Gastrocnemius medialis (tissue), 4 donors: ENCODE data around the gene EIF2S3. TPM values are rescaled to one million over a fixed set of nuclear protein-coding genes. Genes with fewer than 3 reads are reported as not detected.

Experiments used
- ATAC-seq, 2 donors: fragments of 150-250 bp; one replicate each; pipeline ENCODE4 v1.9.1; 2016
- DNase-seq, 2 donors: peaks; one replicate each; pipeline ENCODE4 v3.0.0-alpha.2; 2019
- H3K27ac ChIP-seq, 4 donors: fragments of 200-600 bp; sonication (generic); 1 replicate in 1 of 4; 2 replicates in 3 of 4; pipeline ENCODE4 v1.5.1; 2016 to 2018; ENCODE audit warnings: mild to moderate bottlenecking in 2 of 4, moderate library complexity in 1 of 4
- H3K27me3 ChIP-seq, 3 donors: fragments of 200-600 bp; sonication (generic) in 2 of 3; 1 replicate in 1 of 3; 2 replicates in 2 of 3; pipeline versions ENCODE4 v1.5.1 to v1.6.0; 2016 to 2019; ENCODE audit warnings: mild to moderate bottlenecking in 1 of 3, moderate library complexity in 1 of 3
- H3K36me3 ChIP-seq, 2 donors: fragments of 200-600 bp; sonication (generic) in 1 of 2; one replicate each; pipeline ENCODE4 v1.5.1; 2017 to 2018
- H3K4me1 ChIP-seq, 2 donors: fragments of 200-600 bp; sonication (generic) in 1 of 2; one replicate each; pipeline ENCODE4 v1.5.1; 2016 to 2017; ENCODE audit warnings: mild to moderate bottlenecking in 2 of 2
- H3K4me3 ChIP-seq, 4 donors: fragments of 200-600 bp; sonication (generic) in 3 of 4; 1 replicate in 1 of 4; 2 replicates in 3 of 4; pipeline ENCODE4 v1.5.1; 2016 to 2019; ENCODE audit warnings: mild to moderate bottlenecking in 2 of 4
- H3K9me3 ChIP-seq, 3 donors: fragments of 200-600 bp; sonication (generic) in 2 of 3; 1 replicate in 1 of 3; 2 replicates in 2 of 3; pipeline ENCODE4 v1.5.1; 2016 to 2019
- CTCF ChIP-seq, 5 experiments: fragments of 450-650 bp in 3 of 5; fragments of 200-600 bp in 2 of 5; sonication (generic) in 2 of 5; IDR thresholded peaks in 4 of 5; conservative IDR thresholded peaks in 1 of 5; 1 replicate in 4 of 5; 2 replicates in 1 of 5; pipeline ENCODE4 v1.5.1; 2016 to 2019; ENCODE audit warnings: antibody characterized with exemption in 5 of 5, mild to moderate bottlenecking in 3 of 5, moderate library complexity in 3 of 5
- POLR2A ChIP-seq, 2 donors: fragments of 450-650 bp; IDR thresholded peaks; one replicate each; pipeline ENCODE4 v1.6.1; 2017; ENCODE audit warnings: antibody characterized with exemption in 2 of 2, mild to moderate bottlenecking in 2 of 2, moderate library complexity in 2 of 2
- in situ Hi-C, 4 donors: fragments of 200-750 bp; cut with MboI; loops; one replicate each; pipeline versions ENCODE4 v1.15.0 to v1.8.0; 2017; ENCODE audit warnings: low sequenced_read_pairs in 4 of 4
- intact Hi-C: fragments of 100-400 bp; cut with DNase I; formaldehyde crosslinking; loops from one replicate; pipeline ENCODE4 v1.15.1; 2023; ENCODE audit warnings: low total_unique reads
- total RNA-seq, 4 donors: library from RNA; depleted of rRNA; stranded (reverse); fragments of >200 nt; gene quantifications; one replicate each; pipeline versions ENCODE4 v1.1.0 to v1.2.3, GENCODE V29; 2016

The EIF2S3 gene
- total RNA-seq, 4 donors from 2014 or later, result 50.8 to 89.1 (median 70.2) TPM

DNA sequence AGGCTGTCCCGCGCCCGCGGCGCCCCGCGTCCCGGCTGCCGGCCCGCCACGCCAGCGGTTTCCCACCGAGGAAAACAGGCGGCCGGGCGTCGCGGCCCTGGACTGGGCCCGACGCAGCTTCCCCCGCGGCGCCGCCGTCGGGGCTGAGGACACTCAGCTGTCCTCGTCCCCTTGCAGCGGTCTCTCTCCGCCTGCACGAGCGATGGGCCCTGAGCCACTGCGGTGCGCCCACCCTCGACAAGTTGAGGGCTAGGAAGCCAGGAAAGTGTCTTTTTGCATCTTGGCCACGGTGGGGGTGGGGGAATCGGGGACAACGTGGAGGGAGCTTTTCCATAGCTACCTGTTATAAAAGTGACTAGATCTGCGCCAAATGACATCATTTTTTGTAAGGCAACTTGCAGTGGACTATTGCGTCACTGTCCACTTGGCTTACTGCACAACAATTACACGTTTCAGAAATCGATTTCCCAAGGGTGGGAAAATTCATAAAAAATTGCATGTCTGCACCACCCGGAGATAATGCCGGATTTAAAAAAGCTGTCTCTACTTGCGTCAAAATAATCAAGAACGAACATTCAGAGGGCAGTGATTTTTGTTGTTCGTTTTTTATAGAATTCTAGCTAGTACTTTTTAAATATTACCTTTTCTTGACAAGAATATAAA lies 28.9 kb upstream of the EIF2S3 start:
- Histone ChIP-seq H3K4me3 (peak overlapping the region; percentile 69 to 92 (median 79)), H3K9me3 (no peaks in the 10 kb centered on the region), H3K27me3 (peaks cover 0 to 3% (median 0%) of the 10 kb centered on the region in 3 donors), H3K27ac (peak overlapping the region; percentile 90 to 98 (median 94)), H3K4me1 (peaks cover 0 to 3% of the 10 kb centered on the region in 2 donors), H3K36me3 (no peaks in the 10 kb centered on the region)
- ATAC-seq (peak; percentile 40 to 42), DNase-seq (peak; percentile 15 to 34)
- in situ Hi-C loops (no loop called here), intact Hi-C loops (loop anchor here (1.0 to 10.0 kb wide), 5 partner anchors 28 to 439 kb away; partner anchors contain the start of genes ACOT9, APOO, EIF2S3 and PDK3)
- TF ChIP-seq POLR2A (IDR thresholded peaks at IDR 0.05), result peak; percentile 14 to 41
- TF ChIP-seq CTCF (IDR thresholded peaks at IDR 0.05 in 4 of 5, conservative IDR thresholded peaks at IDR 0.05 in 1 of 5), result no peak

DNA sequence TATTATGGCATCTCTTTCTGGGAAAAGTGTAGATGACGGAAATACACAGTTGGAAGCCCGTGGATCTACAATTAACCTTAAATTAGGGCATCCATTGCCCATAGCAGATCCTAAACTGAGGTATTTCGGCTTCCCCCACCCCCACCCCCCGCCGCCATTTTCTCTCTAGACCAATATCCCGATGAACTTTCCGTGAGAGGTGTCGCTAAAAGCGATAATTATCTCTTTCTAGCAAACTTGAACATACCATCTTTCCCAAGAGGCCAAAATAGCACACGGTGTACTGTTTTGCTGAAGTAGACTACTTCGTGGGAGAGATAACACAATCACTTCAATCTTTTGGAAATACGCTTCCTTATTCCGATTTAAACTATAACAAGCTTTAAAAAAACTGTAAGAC lies 28.3 kb upstream of the EIF2S3 start:
- no peak for ATAC-seq
- in situ Hi-C loops (no loop called here), intact Hi-C loops (loop anchor here (10.0 kb wide), 1 partner anchor 438 kb away; the partner anchor contains the start of gene PDK3)
- no peak for TF ChIP-seq POLR2A (IDR thresholded peaks at IDR 0.05)
- TF ChIP-seq CTCF (IDR thresholded peaks at IDR 0.05 in 4 of 5, conservative IDR thresholded peaks at IDR 0.05 in 1 of 5), result no peak
- H3K36me3 ChIP-seq, result no peaks in the 10 kb centered on the region
- H3K27me3 ChIP-seq, result peaks cover 0 to 3% (median 0%) of the 10 kb centered on the region in 3 donors
- peak overlapping the region; percentile 90 to 98 (median 94) for H3K27ac ChIP-seq
- no peak for DNase-seq
- H3K4me1 ChIP-seq, result peaks cover 0 to 3% of the 10 kb centered on the region in 2 donors
- H3K4me3 ChIP-seq, result peak overlapping the region; percentile 69 to 92 (median 79)
- H3K9me3 ChIP-seq, result no peaks in the 10 kb centered on the region

- intact Hi-C loops, result loop anchor here (10.0 kb wide), 1 partner anchor 438 kb away; the partner anchor contains the start of gene PDK3
- Histone ChIP-seq H3K36me3 (no peaks in the 10 kb centered on the region), H3K9me3 (no peaks in the 10 kb centered on the region), H3K4me3 (peak within 1 kb of the TSS; percentile 69 to 92 (median 79)), H3K4me1 (peaks cover 0 to 3% of the 10 kb centered on the region in 2 donors), H3K27ac (peak within 1 kb of the TSS; percentile 90 to 98 (median 94)), H3K27me3 (peaks cover 0 to 3% (median 0%) of the 10 kb centered on the region in 3 donors)
- TF ChIP-seq CTCF (IDR thresholded peaks at IDR 0.05 in 4 of 5, conservative IDR thresholded peaks at IDR 0.05 in 1 of 5) (no peak), POLR2A (IDR thresholded peaks at IDR 0.05) (no peak)
- in situ Hi-C loops, result no loop called here
- ATAC-seq (no peak), DNase-seq (no peak)
These were observed 27.7 kb upstream of the EIF2S3 start, which contains the start of gene KLHL15 for GRCh38 chrX:24027086-24027485. KLHL15 (minus strand) TSS chrX:24027186; CDS start chrX:24006693, 20,493 bp downstream.

DNA sequence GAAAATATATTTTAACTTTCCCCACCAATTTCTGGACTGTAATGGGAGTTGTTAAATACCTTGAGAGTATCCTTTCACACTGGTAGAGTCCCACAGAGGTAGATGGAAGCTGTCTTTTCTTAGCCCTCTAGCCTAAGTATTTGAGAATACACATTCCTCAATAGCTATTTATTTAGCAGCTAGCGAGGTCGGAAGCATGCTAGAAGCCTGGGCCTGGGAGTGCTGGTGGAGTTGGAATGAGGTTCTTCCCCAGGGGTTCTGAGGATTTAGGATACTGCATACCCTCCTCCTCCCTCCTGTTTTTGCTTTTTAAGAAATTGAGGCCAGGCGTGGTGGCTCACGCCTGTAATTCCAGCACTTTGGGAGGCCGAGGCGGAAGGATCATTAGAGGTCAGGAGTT lies 26.8 kb upstream of the EIF2S3 start:
- Histone ChIP-seq H3K4me1 (peaks cover 0 to 3% of the 10 kb centered on the region in 2 donors), H3K4me3 (no peak overlapping the region), H3K27ac (no peak overlapping the region), H3K36me3 (no peaks in the 10 kb centered on the region), H3K9me3 (no peaks in the 10 kb centered on the region), H3K27me3 (peaks cover 0 to 3% (median 0%) of the 10 kb centered on the region in 3 donors)
- ATAC-seq (no peak), DNase-seq (no peak)
- in situ Hi-C loops, result no loop called here
- intact Hi-C loops, result loop anchor here (10.0 kb wide), 1 partner anchor 437 kb away; the partner anchor contains the start of gene PDK3
- no peak for TF ChIP-seq CTCF (IDR thresholded peaks at IDR 0.05 in 4 of 5, conservative IDR thresholded peaks at IDR 0.05 in 1 of 5)
- TF ChIP-seq POLR2A (IDR thresholded peaks at IDR 0.05), result no peak
